Ovary (tissue), 9 donors: ENCODE data around the gene NPRL2. TPM values are rescaled to one million over a fixed set of nuclear protein-coding genes. Genes with fewer than 3 reads are reported as not detected.

Source experiments
- DNase-seq, 5 donors: peaks; one replicate each; pipeline ENCODE4 v3.0.0-alpha.2; 2019 to 2020
- H3K27ac ChIP-seq, 2 donors: fragments of 200-600 bp; one replicate each; pipeline versions ENCODE4 v1.5.1 to v1.8.0; 2019 to 2022
- H3K27me3 ChIP-seq: fragments of 200-600 bp; one replicate; pipeline ENCODE4 v1.8.0; 2022
- H3K36me3 ChIP-seq: fragments of 200-600 bp; sonication (generic); one replicate; pipeline ENCODE4 v1.5.1; 2019
- H3K4me1 ChIP-seq: one replicate; pipeline ENCODE4 v1.8.1; 2013; ENCODE audit warnings: mild to moderate bottlenecking, moderate library complexity; ENCODE audit not compliant: insufficient read depth
- H3K4me3 ChIP-seq: fragments of 200-600 bp; sonication (generic); one replicate; pipeline ENCODE4 v1.5.1; 2017
- H3K9me3 ChIP-seq, 2 donors: fragments of 200-600 bp in 1 of 2; sonication (generic) in 1 of 2; one replicate each; pipeline versions ENCODE4 v1.5.1 to v1.8.1; 2013 to 2019; ENCODE audit warnings: mild to moderate bottlenecking in 1 of 2, moderate library complexity in 1 of 2
- CTCF ChIP-seq, 3 donors: fragments of 450-650 bp in 2 of 3; fragments of 200-600 bp in 1 of 3; IDR thresholded peaks; one replicate each; pipeline versions ENCODE4 v1.5.1 to v1.8.0; 2016 to 2022; ENCODE audit warnings: antibody characterized with exemption in 3 of 3, mild to moderate bottlenecking in 1 of 3
- EP300 ChIP-seq: sonication (generic); formaldehyde crosslinking; IDR thresholded peaks from one replicate; pipeline ENCODE4 v1.6.1; 2017; ENCODE audit warnings: antibody characterized with exemption
- POLR2A ChIP-seq: fragments of 450-650 bp; IDR thresholded peaks from one replicate; pipeline ENCODE4 v1.6.1; 2017; ENCODE audit warnings: antibody characterized with exemption, mild to moderate bottlenecking, moderate library complexity
- WGBS, 3 donors: extraction: QIAGEN DNeasy Blood & Tissue Kit in 1 of 3; methylation state at CpG; one replicate each; pipeline versions ENCODE4 v1.1.5 to v1.1.7; 2013 to 2017; 5-methylcytosine and 5-hydroxymethylcytosine counted together
- intact Hi-C, 4 donors: fragments of 100-400 bp; cut with DNase I; formaldehyde crosslinking; loops; one replicate each; pipeline versions ENCODE4 v1.11.0 to v1.15.1; 2022 to 2023
- polyA plus RNA-seq, 2 donors: library from polyadenylated mRNA; stranded (reverse); fragments of 200-250 nt in 1 of 2; fragments of 350-450 nt in 1 of 2; fragmentation: Illumina TruSeq in 1 of 2; extraction: RNeasy Lipid Tissue Mini Kit (QIAGEN cat#74804) in 1 of 2; gene quantifications; one replicate each; pipeline ENCODE4 v1.2.3, GENCODE V29; 2013 to 2014
- total RNA-seq, 7 donors: library from RNA; depleted of rRNA in 2 of 7; stranded (reverse); fragments of >200 nt in 2 of 7; fragmentation: NEBNext Ultra II Directional in 3 of 7; extraction: Animal tissue kit (Norgen Biotek cat#: 25700) in 3 of 7; gene quantifications; one replicate each; pipeline versions ENCODE4 v1.1.0 to v1.2.4, GENCODE V29; 2016 to 2023
- donor health status: DM: no; HTN: no; CAD: no; lungs with moderate emphysema.
- donor health status: DM: no; HTN: no; CAD: no.
- donor health status: Bipolar disorder and iron deficiency.
- donor health status: DM: yes; HTN: yes; CAD: no.
- donor health status: DM: no; HTN: no; CAD: no.
- donor health status: DM: yes; HTN: yes; CAD: no.

NPRL2 gene
- total and polyA plus RNA-seq, 9 donors: 19.4 to 26.3 (median 21.9) TPM

GRCh38 chr3:50374363-50375257 lies 24.0 kb upstream of the NPRL2 start:
- no peak for DNase-seq
- Histone ChIP-seq H3K4me1 (no peaks in the 10 kb centered on the region), H3K27me3 (no peaks in the 10 kb centered on the region), H3K36me3 (no peaks in the 10 kb centered on the region), H3K9me3 (no peaks in the 10 kb centered on the region), H3K4me3 (no peak overlapping the region), H3K27ac (no peak overlapping the region)
- 54 to 59% (median 55%) methylated on average over 19 to 22 of the region's 22 CpGs for WGBS, 3 donors
- TF ChIP-seq EP300 (no peak), CTCF (IDR thresholded peaks at IDR 0.05) (no peak), POLR2A (no peak)
- intact Hi-C loops: loop anchor here in 2 of 4 donors (10.0 kb wide), 2 partner anchors 160 to 170 kb away; no protein-coding TSS in a partner anchor

GRCh38 chr3:50373146-50374051 lies 22.8 kb upstream of the NPRL2 start:
- no peaks in the 10 kb centered on the region for H3K36me3 ChIP-seq
- intact Hi-C loops: loop anchor here in 2 of 4 donors (10.0 kb wide), 2 partner anchors 161 to 171 kb away; no protein-coding TSS in a partner anchor
- H3K4me1 ChIP-seq: no peaks in the 10 kb centered on the region
- WGBS, 3 donors: 33 to 40% (median 37%) methylated on average over 12 of the region's 12 CpGs
- no peak overlapping the region for H3K27ac ChIP-seq
- no peaks in the 10 kb centered on the region for H3K27me3 ChIP-seq
- no peaks in the 10 kb centered on the region for H3K9me3 ChIP-seq
- H3K4me3 ChIP-seq: no peak overlapping the region
- DNase-seq: no peak
- TF ChIP-seq EP300: no peak
- TF ChIP-seq POLR2A: no peak
- TF ChIP-seq CTCF (IDR thresholded peaks at IDR 0.05): no peak

- intact Hi-C loops: loop anchor here in 2 of 4 donors (10.0 kb wide), 2 partner anchors 162 to 172 kb away; no protein-coding TSS in a partner anchor
- 51 to 65% (median 59%) methylated on average over 8 of the region's 8 CpGs for WGBS, 3 donors
- TF ChIP-seq EP300 (no peak), POLR2A (no peak), CTCF (IDR thresholded peaks at IDR 0.05) (no peak)
These were observed 21.8 kb upstream of the NPRL2 start for GRCh38 chr3:50372349-50372748.

GRCh38 chr3:50371133-50371685 lies 20.6 kb upstream of the NPRL2 start:
- intact Hi-C loops: loop anchor here in 2 of 4 donors (10.0 kb wide), 2 partner anchors 164 to 174 kb away; no protein-coding TSS in a partner anchor
- Histone ChIP-seq H3K9me3 (no peaks in the 10 kb centered on the region), H3K4me3 (no peak overlapping the region), H3K27me3 (no peaks in the 10 kb centered on the region), H3K27ac (no peak overlapping the region), H3K4me1 (no peaks in the 10 kb centered on the region), H3K36me3 (no peaks in the 10 kb centered on the region)
- 84 to 90% (median 85%) methylated on average over 3 of the region's 3 CpGs for WGBS, 3 donors
- TF ChIP-seq POLR2A: no peak
- no peak for TF ChIP-seq CTCF (IDR thresholded peaks at IDR 0.05)
- TF ChIP-seq EP300: no peak
- DNase-seq: no peak

More at GRCh38 chr3:50372349-50372748, 21.8 kb upstream of the NPRL2 start:
- H3K9me3 ChIP-seq: no peaks in the 10 kb centered on the region
- no peak overlapping the region for H3K4me3 ChIP-seq
- no peak overlapping the region for H3K27ac ChIP-seq
- no peak for DNase-seq
- H3K27me3 ChIP-seq: no peaks in the 10 kb centered on the region
- no peaks in the 10 kb centered on the region for H3K4me1 ChIP-seq
- no peaks in the 10 kb centered on the region for H3K36me3 ChIP-seq
